Measurements from ENCODE around the gene DSCAM. TPM values are rescaled to one million over a fixed set of nuclear protein-coding genes. Genes with fewer than 3 reads are reported as not detected.

DSCAM gene
- polyA plus RNA-seq, 1 experiment = 0.10 TPM

GRCh38 chr21:40788635-40789034 lies 58.3 kb downstream of the DSCAM start:
- POLR2A ChIA-PET = no interaction called here
- H3K4me3 ChIP-seq (ENCODE audit: low read depth, low read length) = no peak overlapping the region

GRCh38 chr21:40783404-40783803 lies 63.6 kb downstream of the DSCAM start:
- TF ChIP-seq CTCF (IDR thresholded peaks at IDR 0.05; ENCODE audit: insufficient read depth, low read depth, low read length) = no peak
- Histone ChIP-seq H3K4me3 (ENCODE audit: low read depth, low read length) (no peak overlapping the region), H3K36me3 (ENCODE audit: control insufficient read depth, insufficient read depth, low read length) (no peaks in the 10 kb centered on the region), H3K27me3 (ENCODE audit: control insufficient read depth, insufficient read depth, low read length) (no peaks in the 10 kb centered on the region)
- ChIA-PET CTCF (no interaction called here), POLR2A (no interaction called here)
- no peak for DNase-seq (ENCODE audit: low read depth)

More at GRCh38 chr21:40788635-40789034, 58.3 kb downstream of the DSCAM start:
- TF ChIP-seq CTCF (IDR thresholded peaks at IDR 0.05; ENCODE audit: insufficient read depth, low read depth, low read length) = no peak
- H3K27me3 ChIP-seq (ENCODE audit: control insufficient read depth, insufficient read depth, low read length) = no peaks in the 10 kb centered on the region
- CTCF ChIA-PET = no interaction called here
- no peak for DNase-seq (ENCODE audit: low read depth)
- H3K36me3 ChIP-seq (ENCODE audit: control insufficient read depth, insufficient read depth, low read length) = no peaks in the 10 kb centered on the region

GRCh38 chr21:40770435-40771055 lies 76.4 kb downstream of the DSCAM start:
- TF ChIP-seq CTCF (IDR thresholded peaks at IDR 0.05; ENCODE audit: insufficient read depth, low read depth, low read length) = no peak

GRCh38 chr21:40769231-40769630 lies 77.7 kb downstream of the DSCAM start:
- no peak for TF ChIP-seq CTCF (IDR thresholded peaks at IDR 0.05; ENCODE audit: insufficient read depth, low read depth, low read length)
- CTCF ChIA-PET = no interaction called here
- H3K4me3 ChIP-seq (ENCODE audit: low read depth, low read length) = no peak overlapping the region
- no peaks in the 10 kb centered on the region for H3K36me3 ChIP-seq (ENCODE audit: control insufficient read depth, insufficient read depth, low read length)
- no peak for DNase-seq (ENCODE audit: low read depth)
- POLR2A ChIA-PET = no interaction called here
- no peaks in the 10 kb centered on the region for H3K27me3 ChIP-seq (ENCODE audit: control insufficient read depth, insufficient read depth, low read length)

More at GRCh38 chr21:40770435-40771055, 76.4 kb downstream of the DSCAM start:
- Histone ChIP-seq H3K36me3 (ENCODE audit: control insufficient read depth, insufficient read depth, low read length) (no peaks in the 10 kb centered on the region), H3K4me3 (ENCODE audit: low read depth, low read length) (no peak overlapping the region), H3K27me3 (ENCODE audit: control insufficient read depth, insufficient read depth, low read length) (no peaks in the 10 kb centered on the region)
- POLR2A ChIA-PET = no interaction called here
- DNase-seq (ENCODE audit: low read depth) = no peak
- CTCF ChIA-PET = no interaction called here

- ChIA-PET CTCF (no interaction called here), POLR2A (no interaction called here)
- Histone ChIP-seq H3K36me3 (ENCODE audit: control insufficient read depth, insufficient read depth, low read length) (no peaks in the 10 kb centered on the region), H3K4me3 (ENCODE audit: low read depth, low read length) (no peak overlapping the region), H3K27me3 (ENCODE audit: control insufficient read depth, insufficient read depth, low read length) (no peaks in the 10 kb centered on the region)
- no peak for TF ChIP-seq CTCF (IDR thresholded peaks at IDR 0.05; ENCODE audit: insufficient read depth, low read depth, low read length)
- no peak for DNase-seq (ENCODE audit: low read depth)
Observed at GRCh38 chr21:40768056-40768455, 78.9 kb downstream of the DSCAM start.
